Measurements from ENCODE around the gene GABRB1. TPM values are rescaled to one million over a fixed set of nuclear protein-coding genes. Genes with fewer than 3 reads are reported as not detected.

GABRB1 gene
- total RNA-seq, 4 donors from 2014 or later = not detected

- Histone ChIP-seq H3K4me1 (no peaks in the 10 kb centered on the region), H3K4me3 (no peak overlapping the region), H3K9me3 (no peaks in the 10 kb centered on the region), H3K27ac (no peak overlapping the region), H3K36me3 (no peaks in the 10 kb centered on the region), H3K27me3 (no peaks in the 10 kb centered on the region)
- TF ChIP-seq POLR2A (IDR thresholded peaks at IDR 0.05) = no peak
- TF ChIP-seq EP300 (IDR thresholded peaks at IDR 0.05) = no peak
- TF ChIP-seq POLR2AphosphoS5 (IDR thresholded peaks at IDR 0.05) = no peak
- TF ChIP-seq CTCF (IDR thresholded peaks at IDR 0.05) = no peak
- no peak for ATAC-seq
Measured at GRCh38 chr4:47084111-47084510, 52.7 kb downstream of the GABRB1 start.

- Histone ChIP-seq H3K27me3 (no peaks in the 10 kb centered on the region), H3K9me3 (no peaks in the 10 kb centered on the region), H3K27ac (no peak overlapping the region), H3K4me1 (no peaks in the 10 kb centered on the region), H3K4me3 (no peak overlapping the region), H3K36me3 (no peaks in the 10 kb centered on the region)
- ATAC-seq = no peak
- TF ChIP-seq CTCF (IDR thresholded peaks at IDR 0.05) = no peak
- TF ChIP-seq EP300 (IDR thresholded peaks at IDR 0.05) = no peak
- TF ChIP-seq POLR2AphosphoS5 (IDR thresholded peaks at IDR 0.05) = no peak
- TF ChIP-seq POLR2A (IDR thresholded peaks at IDR 0.05) = no peak
Measured at GRCh38 chr4:47084795-47085194, 53.4 kb downstream of the GABRB1 start.

GRCh38 chr4:47088298-47088697 is 56.9 kb downstream of the GABRB1 start:
- 34 to 50% methylated on average over 2 of the region's 2 CpGs for WGBS, 2 donors (ENCODE audit: low coverage in 1 of 2)
- ATAC-seq = no peak

GRCh38 chr4:47095884-47096283 is 64.5 kb downstream of the GABRB1 start:
- 79 to 100% methylated on average over 1 of the region's 1 CpG for WGBS, 2 donors (ENCODE audit: low coverage in 1 of 2)
- Histone ChIP-seq H3K4me3 (no peak overlapping the region), H3K27me3 (no peaks in the 10 kb centered on the region), H3K27ac (no peak overlapping the region), H3K4me1 (no peaks in the 10 kb centered on the region), H3K9me3 (no peaks in the 10 kb centered on the region), H3K36me3 (no peaks in the 10 kb centered on the region)
- TF ChIP-seq POLR2AphosphoS5 (IDR thresholded peaks at IDR 0.05) (no peak), POLR2A (IDR thresholded peaks at IDR 0.05) (no peak), EP300 (IDR thresholded peaks at IDR 0.05) (no peak), CTCF (IDR thresholded peaks at IDR 0.05) (no peak)
- no peak for ATAC-seq

More at GRCh38 chr4:47088298-47088697, 56.9 kb downstream of the GABRB1 start:
- H3K27me3 ChIP-seq = no peaks in the 10 kb centered on the region
- no peak overlapping the region for H3K27ac ChIP-seq
- H3K4me3 ChIP-seq = no peak overlapping the region
- no peaks in the 10 kb centered on the region for H3K36me3 ChIP-seq
- H3K9me3 ChIP-seq = no peaks in the 10 kb centered on the region
- no peak for TF ChIP-seq CTCF (IDR thresholded peaks at IDR 0.05)
- no peak for TF ChIP-seq EP300 (IDR thresholded peaks at IDR 0.05)
- TF ChIP-seq POLR2AphosphoS5 (IDR thresholded peaks at IDR 0.05) = no peak
- no peak for TF ChIP-seq POLR2A (IDR thresholded peaks at IDR 0.05)
- no peaks in the 10 kb centered on the region for H3K4me1 ChIP-seq

- no peak overlapping the region for H3K27ac ChIP-seq
- ATAC-seq = no peak
- H3K4me1 ChIP-seq = no peaks in the 10 kb centered on the region
- H3K36me3 ChIP-seq = no peaks in the 10 kb centered on the region
- H3K9me3 ChIP-seq = no peaks in the 10 kb centered on the region
- TF ChIP-seq CTCF (IDR thresholded peaks at IDR 0.05) (no peak), EP300 (IDR thresholded peaks at IDR 0.05) (no peak), POLR2AphosphoS5 (IDR thresholded peaks at IDR 0.05) (no peak), POLR2A (IDR thresholded peaks at IDR 0.05) (no peak)
- H3K4me3 ChIP-seq = no peak overlapping the region
- 62% methylated on average over 1 of the region's 1 CpG; no CpG with 5 or more reads in 1 of the 2 donors for WGBS, 2 donors (ENCODE audit: low coverage in 1 of 2)
- H3K27me3 ChIP-seq = no peaks in the 10 kb centered on the region
Measured at GRCh38 chr4:47101453-47101852, 70.1 kb downstream of the GABRB1 start.
